Sigmoid colon (tissue), 4 donors: ENCODE results near the gene NOP14.

Experiments used
- EP300 ChIP-seq, 4 donors: sonication (generic); formaldehyde crosslinking; IDR thresholded peaks; one replicate each; pipeline ENCODE4 v1.6.1; 2017; ENCODE audit warnings: antibody characterized with exemption in 4 of 4
- POLR2A ChIP-seq, 2 donors: fragments of 450-650 bp; IDR thresholded peaks; one replicate each; pipeline ENCODE4 v1.6.1; 2016; ENCODE audit warnings: antibody characterized with exemption in 2 of 2, mild to moderate bottlenecking in 2 of 2, moderate library complexity in 2 of 2
- POLR2AphosphoS5 ChIP-seq, 4 donors: sonication (generic); formaldehyde crosslinking; IDR thresholded peaks; one replicate each; pipeline ENCODE4 v1.6.1; 2017; ENCODE audit warnings: antibody characterized with exemption in 4 of 4
- TF ChIP-seq, protein P1 (sequence below), 4 experiments: fragments of 450-650 bp in 3 of 4; fragments of 200-600 bp in 1 of 4; IDR thresholded peaks; one replicate each; pipeline ENCODE4 v1.5.1; 2016 to 2019; ENCODE audit warnings: antibody characterized with exemption in 4 of 4, mild to moderate bottlenecking in 3 of 4, moderate library complexity in 2 of 4

GRCh38 chr4:2944586-2945526, 18.4 kb downstream of the NOP14 start:
- TF ChIP-seq POLR2A (IDR thresholded peaks at IDR 0.05) (no peak), POLR2AphosphoS5 (IDR thresholded peaks at IDR 0.05) (no peak), EP300 (IDR thresholded peaks at IDR 0.05) (no peak)
- TF ChIP-seq, protein P1, sequence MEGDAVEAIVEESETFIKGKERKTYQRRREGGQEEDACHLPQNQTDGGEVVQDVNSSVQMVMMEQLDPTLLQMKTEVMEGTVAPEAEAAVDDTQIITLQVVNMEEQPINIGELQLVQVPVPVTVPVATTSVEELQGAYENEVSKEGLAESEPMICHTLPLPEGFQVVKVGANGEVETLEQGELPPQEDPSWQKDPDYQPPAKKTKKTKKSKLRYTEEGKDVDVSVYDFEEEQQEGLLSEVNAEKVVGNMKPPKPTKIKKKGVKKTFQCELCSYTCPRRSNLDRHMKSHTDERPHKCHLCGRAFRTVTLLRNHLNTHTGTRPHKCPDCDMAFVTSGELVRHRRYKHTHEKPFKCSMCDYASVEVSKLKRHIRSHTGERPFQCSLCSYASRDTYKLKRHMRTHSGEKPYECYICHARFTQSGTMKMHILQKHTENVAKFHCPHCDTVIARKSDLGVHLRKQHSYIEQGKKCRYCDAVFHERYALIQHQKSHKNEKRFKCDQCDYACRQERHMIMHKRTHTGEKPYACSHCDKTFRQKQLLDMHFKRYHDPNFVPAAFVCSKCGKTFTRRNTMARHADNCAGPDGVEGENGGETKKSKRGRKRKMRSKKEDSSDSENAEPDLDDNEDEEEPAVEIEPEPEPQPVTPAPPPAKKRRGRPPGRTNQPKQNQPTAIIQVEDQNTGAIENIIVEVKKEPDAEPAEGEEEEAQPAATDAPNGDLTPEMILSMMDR (IDR thresholded peaks at IDR 0.05): no peak
